HFFc6 (cell line): ENCODE data around the gene TTC21A. TPM values are rescaled to one million over a fixed set of nuclear protein-coding genes. Genes with fewer than 3 reads are reported as not detected.

Source experiments
- DNase-seq: peaks from one replicate; pipeline ENCODE4 v3.0.0-alpha.2; 2018
- H3K27ac Mint-ChIP-seq: 2 replicates; pipeline ENCODE4 v1.8.0; 2020; ENCODE audit warnings: mild to moderate bottlenecking, mixed read lengths
- H3K27me3 Mint-ChIP-seq: 2 replicates; pipeline ENCODE4 v1.8.0; 2021; ENCODE audit warnings: mild to moderate bottlenecking, moderate library complexity, mixed read lengths; ENCODE audit not compliant: insufficient read depth
- H3K36me3 Mint-ChIP-seq: 2 replicates; pipeline ENCODE4 v1.8.0; 2021; ENCODE audit warnings: low read depth, mixed read lengths
- H3K4me1 Mint-ChIP-seq: 2 replicates; pipeline ENCODE4 v1.8.0; 2020; ENCODE audit warnings: low read depth, mixed read lengths
- H3K4me3 Mint-ChIP-seq: 2 replicates; pipeline ENCODE4 v1.8.0; 2020; ENCODE audit warnings: mild to moderate bottlenecking, moderate library complexity, mixed read lengths
- H3K9me3 Mint-ChIP-seq: 2 replicates; pipeline ENCODE4 v1.8.0; 2020; ENCODE audit warnings: mild to moderate bottlenecking, mixed read lengths
- CTCF ChIP-seq: fragments of 200-600 bp; sonication (generic); IDR thresholded peaks from 2 replicates; pipeline ENCODE4 v1.5.0; 2021; ENCODE audit warnings: antibody characterized with exemption, mild to moderate bottlenecking
- total RNA-seq, 6 experiments: library from RNA; stranded (reverse); fragmentation: NEBNext Ultra II Directional; extraction: Animal tissue kit (Norgen Biotek cat#: 25700); gene quantifications; 2 replicates in 1 of 6; 3 replicates in 5 of 6; pipeline ENCODE4 v1.2.3, GENCODE V29; 2021

Gene TTC21A
- total RNA-seq, 6 experiments from 2014 or later: 0.91 to 2.2 (median 1.8) TPM

- Mint-ChIP-seq H3K27ac (peak overlapping the region; percentile 55), H3K36me3 (peaks cover 8% of the 10 kb centered on the region), H3K4me1 (peaks cover 42% of the 10 kb centered on the region), H3K4me3 (no peak overlapping the region), H3K27me3 (no peaks in the 10 kb centered on the region; the same call in 1 of the 2 replicates), H3K9me3 (no peaks in the 10 kb centered on the region)
- peak; percentile 58 for TF ChIP-seq CTCF
- DNase-seq: peak; percentile 46
Observed at GRCh38 chr3:39065197-39065596, 42.3 kb upstream of the TTC21A start.

- H3K27ac Mint-ChIP-seq: no peak overlapping the region
- no peak for TF ChIP-seq CTCF
- no peak for DNase-seq
- no peaks in the 10 kb centered on the region for H3K9me3 Mint-ChIP-seq
- H3K27me3 Mint-ChIP-seq: no peaks in the 10 kb centered on the region; the same call in 1 of the 2 replicates
- H3K36me3 Mint-ChIP-seq: peaks cover 15% of the 10 kb centered on the region
- H3K4me1 Mint-ChIP-seq: peaks cover 31% of the 10 kb centered on the region
- H3K4me3 Mint-ChIP-seq: no peak overlapping the region
Observed at GRCh38 chr3:39067286-39067685, 40.2 kb upstream of the TTC21A start.

- H3K27ac Mint-ChIP-seq: no peak overlapping the region
- DNase-seq: no peak
- H3K36me3 Mint-ChIP-seq: peaks cover 18% of the 10 kb centered on the region
- H3K4me1 Mint-ChIP-seq: peaks cover 24% of the 10 kb centered on the region
- H3K27me3 Mint-ChIP-seq: no peaks in the 10 kb centered on the region; the same call in 1 of the 2 replicates
- H3K4me3 Mint-ChIP-seq: no peak overlapping the region
- no peaks in the 10 kb centered on the region for H3K9me3 Mint-ChIP-seq
- no peak for TF ChIP-seq CTCF
Observed at GRCh38 chr3:39068556-39068955, 38.9 kb upstream of the TTC21A start.

GRCh38 chr3:39075910-39076309 lies 31.6 kb upstream of the TTC21A start:
- Mint-ChIP-seq H3K27me3 (no peaks in the 10 kb centered on the region), H3K27ac (no peak overlapping the region), H3K4me3 (no peak overlapping the region), H3K36me3 (peaks cover 24% of the 10 kb centered on the region), H3K4me1 (no peaks in the 10 kb centered on the region), H3K9me3 (no peaks in the 10 kb centered on the region)
- TF ChIP-seq CTCF: no peak
- DNase-seq: no peak

GRCh38 chr3:39079530-39079929 lies 27.9 kb upstream of the TTC21A start:
- TF ChIP-seq CTCF: peak; percentile 41; the same call in 1 of the 2 replicates
- Mint-ChIP-seq H3K36me3 (peaks cover 21% of the 10 kb centered on the region), H3K9me3 (no peaks in the 10 kb centered on the region)

GRCh38 chr3:39080026-39080425 lies 27.5 kb upstream of the TTC21A start:
- Mint-ChIP-seq H3K4me1 (no peaks in the 10 kb centered on the region), H3K27me3 (no peaks in the 10 kb centered on the region; the same call in 1 of the 2 replicates), H3K27ac (no peak overlapping the region), H3K36me3 (peaks cover 16% of the 10 kb centered on the region), H3K4me3 (no peak overlapping the region), H3K9me3 (no peaks in the 10 kb centered on the region)
- TF ChIP-seq CTCF: no peak
- no peak for DNase-seq

More at GRCh38 chr3:39079530-39079929, 27.9 kb upstream of the TTC21A start:
- H3K4me1 Mint-ChIP-seq: no peaks in the 10 kb centered on the region
- no peaks in the 10 kb centered on the region; the same call in 1 of the 2 replicates for H3K27me3 Mint-ChIP-seq
- H3K27ac Mint-ChIP-seq: no peak overlapping the region
- no peak for DNase-seq
- H3K4me3 Mint-ChIP-seq: no peak overlapping the region
